Omental fat pad (tissue), 4 donors: ENCODE data around the gene ADGRA3. TPM values are rescaled to one million over a fixed set of nuclear protein-coding genes. Genes with fewer than 3 reads are reported as not detected.
A peak's percentile ranks its signal among the peaks of the same experiment; 100 is the strongest.

Source experiments
- ATAC-seq: fragments of 150-250 bp; one replicate; pipeline ENCODE4 v1.9.1; 2016; ENCODE audit warnings: mild to moderate bottlenecking, moderate library complexity; ENCODE audit not compliant: low FRiP score
- DNase-seq: peaks from one replicate; pipeline ENCODE4 v3.0.0-alpha.2; 2019; ENCODE audit warnings: low spot score
- CTCF ChIP-seq, 3 donors: fragments of 450-650 bp; IDR thresholded peaks; one replicate each; pipeline ENCODE4 v1.5.1; 2016 to 2017; ENCODE audit warnings: antibody characterized with exemption in 3 of 3, mild to moderate bottlenecking in 3 of 3, moderate library complexity in 2 of 3
- total RNA-seq, 4 donors: library from RNA; depleted of rRNA; stranded (reverse); fragments of >200 nt; gene quantifications; one replicate each; pipeline ENCODE4 v1.1.0, GENCODE V29; 2016

The ADGRA3 gene
- total RNA-seq, 4 donors from 2014 or later: 13.7 to 48.3 (median 28.9) TPM

- TF ChIP-seq CTCF (IDR thresholded peaks at IDR 0.05): no peak
- no peak for DNase-seq
- ATAC-seq: no peak
Observed at GRCh38 chr4:22463179-22463578, 52.7 kb downstream of the ADGRA3 start.

- ATAC-seq: no peak
- no peak for TF ChIP-seq CTCF (IDR thresholded peaks at IDR 0.05)
Observed at GRCh38 chr4:22462688-22463087, 53.2 kb downstream of the ADGRA3 start.

GRCh38 chr4:22460266-22460665, 55.6 kb downstream of the ADGRA3 start:
- no peak for ATAC-seq
- TF ChIP-seq CTCF (IDR thresholded peaks at IDR 0.05): no peak
- no peak for DNase-seq

More at GRCh38 chr4:22462688-22463087, 53.2 kb downstream of the ADGRA3 start:
- no peak for DNase-seq

- no peak for DNase-seq
- no peak for ATAC-seq
- TF ChIP-seq CTCF (IDR thresholded peaks at IDR 0.05): no peak
Observed at GRCh38 chr4:22458098-22458497, 57.8 kb downstream of the ADGRA3 start.

- DNase-seq (no peak), ATAC-seq (no peak)
- TF ChIP-seq CTCF (IDR thresholded peaks at IDR 0.05): no peak
Observed at GRCh38 chr4:22457348-22457747, 58.5 kb downstream of the ADGRA3 start.

GRCh38 chr4:22456291-22456690, 59.6 kb downstream of the ADGRA3 start:
- TF ChIP-seq CTCF (IDR thresholded peaks at IDR 0.05): no peak
- DNase-seq (no peak), ATAC-seq (no peak)

- DNase-seq: no peak
- ATAC-seq: peak; percentile 80
- TF ChIP-seq CTCF (IDR thresholded peaks at IDR 0.05): no peak
Observed at GRCh38 chr4:22454955-22455354, 60.9 kb downstream of the ADGRA3 start.
